NCI-H748 (cell line): ENCODE data around the gene RHOBTB3.

Experiments
- DNase-seq: peaks from one replicate; lab custom pipeline; 2025; ENCODE audit not compliant: unreplicated experiment; lab: John Stamatoyannopoulos, UW

Gene RHOBTB3

GRCh38 chr5:95837492-95837891 lies 106.4 kb downstream of the RHOBTB3 start:
- no peak for DNase-seq

GRCh38 chr5:95838001-95838520 lies 106.9 kb downstream of the RHOBTB3 start:
- DNase-seq = no peak

DNA sequence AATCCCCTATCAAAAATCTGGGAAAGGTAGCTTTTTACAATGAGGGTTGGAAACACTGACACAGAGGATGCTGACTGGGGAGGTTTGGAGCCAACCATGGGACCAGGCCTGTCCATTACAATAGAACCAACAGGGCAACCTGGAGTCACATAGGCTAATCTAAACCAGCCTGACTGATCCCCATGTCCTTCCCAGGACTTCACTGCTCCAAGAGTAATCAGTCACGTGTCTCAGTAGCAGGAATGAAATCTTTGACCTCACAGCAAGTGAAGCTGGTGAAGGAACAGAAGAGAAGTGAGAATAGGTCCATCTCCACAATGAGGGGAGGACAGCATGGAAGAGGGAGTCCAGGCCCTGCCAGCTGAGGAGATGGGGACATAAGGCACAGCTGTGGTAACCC lies 107.4 kb downstream of the RHOBTB3 start:
- no peak for DNase-seq

- DNase-seq = no peak
Measured at GRCh38 chr5:95839658-95840057, 108.5 kb downstream of the RHOBTB3 start.

- no peak for DNase-seq
Measured at GRCh38 chr5:95840956-95841705, 110.0 kb downstream of the RHOBTB3 start.

DNA sequence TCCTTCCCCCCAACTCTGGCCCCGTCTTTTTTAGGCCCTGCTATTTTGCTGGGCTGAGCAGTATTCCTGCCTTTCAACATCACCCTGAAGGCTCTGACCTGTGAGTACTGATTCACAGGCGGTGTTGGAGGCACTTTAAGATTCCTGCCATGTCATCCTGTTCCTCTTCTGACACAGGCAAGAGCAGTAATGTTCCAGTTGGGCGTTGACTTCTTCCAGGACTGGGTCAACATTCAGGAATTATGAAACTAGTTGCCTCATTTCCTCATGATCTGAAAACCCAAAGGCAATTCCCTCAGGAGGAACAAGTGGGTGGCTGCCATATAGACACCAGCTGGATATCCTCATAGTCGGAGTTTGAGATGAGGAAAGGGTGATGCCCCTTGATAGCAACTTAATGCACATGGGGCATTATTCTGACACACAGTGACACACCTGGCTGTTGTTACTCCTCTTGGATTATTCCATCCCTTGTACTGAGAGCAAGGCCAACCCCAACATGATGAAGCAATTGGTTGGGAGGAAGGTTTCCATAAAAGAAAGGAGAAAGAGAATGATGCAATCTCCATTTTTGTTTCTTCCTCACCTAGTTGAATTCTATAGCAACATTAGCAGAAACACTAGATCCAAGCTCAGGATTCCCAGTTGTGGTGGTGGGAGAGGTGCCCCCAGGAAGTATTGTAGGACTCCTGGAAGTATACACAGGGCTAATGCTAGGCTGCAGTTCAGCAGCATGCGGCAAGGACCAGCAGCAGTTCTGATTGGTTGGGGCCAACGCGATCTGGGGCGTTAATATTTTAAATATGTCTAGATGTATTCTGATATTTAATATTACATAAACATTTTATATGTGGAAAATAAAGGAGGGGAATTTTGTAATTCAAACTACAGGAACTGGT lies 111.0 kb downstream of the RHOBTB3 start:
- no peak for DNase-seq

DNA sequence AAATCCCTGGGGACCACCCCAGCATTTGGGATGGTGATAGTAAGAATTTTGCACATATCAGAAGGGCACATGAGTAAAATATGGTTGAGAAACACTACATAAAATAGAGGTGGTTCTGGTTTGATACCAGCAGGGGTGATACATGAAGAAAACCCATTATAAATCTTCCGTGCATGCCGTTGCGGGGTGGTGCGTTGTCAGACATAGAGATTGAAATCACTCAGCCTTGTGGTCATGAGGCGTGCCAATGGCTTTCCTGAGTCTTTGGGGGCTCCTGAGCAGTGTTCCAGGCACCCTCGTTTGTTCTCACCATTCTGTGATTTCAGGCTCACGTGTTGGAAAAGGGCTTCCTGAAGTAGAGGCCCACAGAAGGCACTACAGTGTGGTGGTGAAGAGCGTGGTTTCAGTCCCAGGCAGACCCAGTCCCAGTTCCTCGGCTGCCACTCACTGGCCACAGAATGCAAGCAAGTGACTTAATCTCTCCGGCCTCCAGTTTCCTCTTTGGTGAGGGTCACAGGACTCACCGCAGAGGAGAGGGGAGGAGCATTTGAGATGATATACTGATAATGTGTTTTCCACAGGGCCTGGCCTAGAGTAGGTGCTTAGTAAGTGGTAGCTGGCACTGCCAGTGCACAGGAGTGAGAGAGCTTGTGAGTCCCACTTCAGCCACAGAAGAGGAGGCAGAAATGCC lies 111.9 kb downstream of the RHOBTB3 start:
- no peak for DNase-seq

DNA sequence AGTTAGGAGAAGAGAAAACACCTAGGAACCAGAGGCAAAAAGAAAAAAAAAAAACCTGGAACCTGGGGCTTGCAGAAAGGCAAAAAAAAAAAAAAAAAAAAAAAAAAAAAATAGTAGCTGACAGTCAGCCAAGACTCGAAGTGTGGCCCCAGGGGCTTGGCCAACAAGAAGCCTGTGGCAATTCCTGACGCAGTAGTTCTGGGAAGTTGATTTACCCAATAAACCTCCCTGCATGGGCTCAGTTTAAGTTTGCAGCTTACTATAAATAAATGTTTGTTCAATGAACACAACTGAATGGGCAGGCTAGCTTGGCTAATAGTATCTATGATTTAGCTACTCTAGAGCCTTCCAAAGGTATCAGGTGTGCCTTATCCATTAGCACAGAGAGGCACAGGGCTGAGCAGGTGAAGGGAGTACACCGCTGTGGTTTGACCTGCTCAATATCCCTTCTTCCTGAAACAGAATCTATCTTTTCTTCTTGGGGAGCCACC lies 112.6 kb downstream of the RHOBTB3 start:
- no peak for DNase-seq

- no peak for DNase-seq
Measured at GRCh38 chr5:95845391-95845790, 114.3 kb downstream of the RHOBTB3 start.
